IMR-90 (cell line): Measurements from ENCODE around the gene DCAF15.

Source experiments
- FOS ChIP-seq: fragments of 150-350 bp; IDR thresholded peaks from 2 replicates; pipeline ENCODE4 v1.6.1; 2016; ENCODE audit warnings: low read depth, low read length
- MAFK ChIP-seq: IDR thresholded peaks from 2 replicates; pipeline ENCODE4 v1.6.1; 2012; ENCODE audit warnings: low read depth, low read length, improper control_type of control experiment
- POLR2A ChIP-seq: IDR thresholded peaks from 2 replicates; pipeline ENCODE4 v1.6.1; 2012; ENCODE audit warnings: mild to moderate bottlenecking, low read depth, low read length
- SMC3 ChIP-seq: fragments of 150-350 bp; IDR thresholded peaks from 2 replicates; pipeline ENCODE4 v1.6.1; 2016; ENCODE audit warnings: low read depth, mild to moderate bottlenecking, antibody characterized with exemption, low read length, moderate library complexity
- TF ChIP-seq, protein P1 (sequence below): fragments of 150-350 bp; IDR thresholded peaks from 2 replicates; pipeline ENCODE4 v1.6.1; 2017; ENCODE audit warnings: mild to moderate bottlenecking, antibody characterized with exemption, low read length, low read depth
- TF ChIP-seq, protein P2 (sequence below): conservative IDR thresholded peaks from 2 replicates; pipeline ENCODE4 v1.5.1; 2012; ENCODE audit warnings: mild to moderate bottlenecking, low read depth, low read length, improper control_type of control experiment

DNA sequence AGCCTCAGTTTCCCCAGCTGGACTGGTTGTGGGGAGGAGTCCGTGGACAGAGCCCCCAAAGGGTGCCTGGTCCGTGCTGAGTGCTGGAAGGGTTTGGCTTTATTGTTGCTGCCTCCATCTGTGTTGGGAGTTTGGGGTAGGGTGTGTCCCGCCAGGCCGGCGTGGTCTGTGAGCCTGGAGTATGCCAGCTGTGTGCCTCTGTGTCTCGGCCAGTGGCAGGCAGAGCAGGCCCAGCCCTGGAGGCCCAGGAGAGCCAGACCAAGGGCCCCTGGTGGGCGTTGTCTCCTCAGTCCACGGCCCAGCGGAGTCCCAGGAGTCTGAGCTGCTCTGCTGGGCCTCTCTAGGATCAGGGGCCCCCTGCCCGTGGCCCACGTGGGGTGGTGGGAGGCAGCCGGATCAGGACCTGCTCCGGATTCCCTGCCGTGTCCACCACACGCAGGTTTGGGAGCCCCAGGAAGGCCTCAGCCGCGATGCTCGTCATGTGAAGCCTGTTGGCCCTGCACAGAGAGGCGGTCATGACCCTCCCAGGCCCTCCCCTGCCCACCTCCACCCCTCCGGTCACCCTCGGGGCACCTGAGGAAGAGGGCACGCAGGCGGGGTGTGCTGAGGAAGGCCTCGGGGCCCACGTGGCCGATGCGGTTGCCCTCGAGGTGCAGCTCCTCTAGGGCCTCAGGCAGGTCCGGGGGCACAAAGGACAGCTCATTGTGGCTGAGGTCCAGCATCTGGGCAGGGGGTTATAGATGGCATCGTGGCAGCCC, 20.7 kb upstream of the DCAF15 start:
- TF ChIP-seq POLR2A (no peak), SMC3 (no peak), FOS (no peak), MAFK (no peak)
- TF ChIP-seq, protein P1, sequence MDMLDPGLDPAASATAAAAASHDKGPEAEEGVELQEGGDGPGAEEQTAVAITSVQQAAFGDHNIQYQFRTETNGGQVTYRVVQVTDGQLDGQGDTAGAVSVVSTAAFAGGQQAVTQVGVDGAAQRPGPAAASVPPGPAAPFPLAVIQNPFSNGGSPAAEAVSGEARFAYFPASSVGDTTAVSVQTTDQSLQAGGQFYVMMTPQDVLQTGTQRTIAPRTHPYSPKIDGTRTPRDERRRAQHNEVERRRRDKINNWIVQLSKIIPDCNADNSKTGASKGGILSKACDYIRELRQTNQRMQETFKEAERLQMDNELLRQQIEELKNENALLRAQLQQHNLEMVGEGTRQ, result no peak
- TF ChIP-seq, protein P2, sequence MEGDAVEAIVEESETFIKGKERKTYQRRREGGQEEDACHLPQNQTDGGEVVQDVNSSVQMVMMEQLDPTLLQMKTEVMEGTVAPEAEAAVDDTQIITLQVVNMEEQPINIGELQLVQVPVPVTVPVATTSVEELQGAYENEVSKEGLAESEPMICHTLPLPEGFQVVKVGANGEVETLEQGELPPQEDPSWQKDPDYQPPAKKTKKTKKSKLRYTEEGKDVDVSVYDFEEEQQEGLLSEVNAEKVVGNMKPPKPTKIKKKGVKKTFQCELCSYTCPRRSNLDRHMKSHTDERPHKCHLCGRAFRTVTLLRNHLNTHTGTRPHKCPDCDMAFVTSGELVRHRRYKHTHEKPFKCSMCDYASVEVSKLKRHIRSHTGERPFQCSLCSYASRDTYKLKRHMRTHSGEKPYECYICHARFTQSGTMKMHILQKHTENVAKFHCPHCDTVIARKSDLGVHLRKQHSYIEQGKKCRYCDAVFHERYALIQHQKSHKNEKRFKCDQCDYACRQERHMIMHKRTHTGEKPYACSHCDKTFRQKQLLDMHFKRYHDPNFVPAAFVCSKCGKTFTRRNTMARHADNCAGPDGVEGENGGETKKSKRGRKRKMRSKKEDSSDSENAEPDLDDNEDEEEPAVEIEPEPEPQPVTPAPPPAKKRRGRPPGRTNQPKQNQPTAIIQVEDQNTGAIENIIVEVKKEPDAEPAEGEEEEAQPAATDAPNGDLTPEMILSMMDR, result no peak
